Stimulated activated CD8-positive, alpha-beta memory T cell treated with anti-CD3 and anti-CD28 coated beads, Interleukin-2, amount 100 ng/mL, for 1 hour (primary cell): Measurements from ENCODE around the gene PCSK5.

Experiments used
- DNase-seq, 2 donors: peaks; one replicate each; pipeline ENCODE4 v3.0.0-alpha.2; 2020; ENCODE audit warnings: low read depth in 2 of 2

PCSK5 gene

DNA sequence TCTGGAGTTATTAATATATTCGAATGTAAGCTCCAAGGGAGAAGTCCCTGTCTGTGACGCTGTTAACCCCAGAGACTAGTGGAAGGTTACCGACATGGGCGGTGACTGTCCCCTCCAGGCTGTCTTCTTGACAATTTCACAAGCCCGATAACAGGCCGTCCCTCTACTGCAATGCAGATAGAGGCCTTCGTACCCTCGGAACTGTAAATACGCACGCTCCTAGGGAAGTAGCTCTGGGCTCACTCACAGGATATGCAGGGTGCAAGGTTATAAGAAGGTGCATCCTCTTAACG lies 504.4 kb downstream of the PCSK5 start:
- DNase-seq: peak in 1 of 2 donors; percentile 28

DNA sequence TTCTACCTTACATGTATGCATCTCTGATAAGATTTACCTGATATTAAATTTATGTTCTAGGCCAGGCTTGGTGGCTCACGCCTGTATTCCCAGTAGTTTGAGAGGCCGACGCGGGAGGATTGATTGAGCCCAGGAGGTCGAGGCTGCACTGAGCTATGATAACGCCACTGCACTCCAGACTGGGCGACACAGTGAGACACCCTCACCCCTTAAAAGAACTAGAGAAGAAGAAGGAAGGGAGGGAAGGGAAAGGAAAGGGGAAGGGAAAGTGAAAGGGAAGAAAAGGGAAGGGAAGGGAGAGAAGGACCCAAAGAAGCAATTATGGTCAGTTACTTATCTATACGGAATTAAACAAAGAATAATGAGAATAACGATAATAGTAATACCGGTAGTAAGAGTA lies 504.9 kb downstream of the PCSK5 start:
- DNase-seq: no peak

DNA sequence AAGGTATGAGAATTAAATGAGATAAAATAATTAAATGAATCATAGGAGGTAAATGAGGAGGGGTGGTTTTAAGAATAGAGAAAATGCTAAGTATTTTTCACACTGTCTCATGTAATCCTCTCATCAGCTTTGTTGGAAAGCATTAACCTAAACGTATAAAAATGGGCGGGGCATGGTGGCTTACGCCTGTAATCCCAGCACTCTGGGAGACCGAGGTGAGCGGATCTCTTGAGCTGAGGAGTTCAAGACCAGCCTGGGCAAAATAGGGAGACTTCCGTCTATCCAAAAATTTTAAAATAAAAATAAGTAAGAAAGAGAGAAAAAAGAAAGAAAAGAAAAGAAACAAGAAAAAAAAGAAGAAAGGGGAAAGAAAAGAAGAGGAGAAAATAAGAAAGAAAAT lies 505.7 kb downstream of the PCSK5 start:
- no peak for DNase-seq

DNA sequence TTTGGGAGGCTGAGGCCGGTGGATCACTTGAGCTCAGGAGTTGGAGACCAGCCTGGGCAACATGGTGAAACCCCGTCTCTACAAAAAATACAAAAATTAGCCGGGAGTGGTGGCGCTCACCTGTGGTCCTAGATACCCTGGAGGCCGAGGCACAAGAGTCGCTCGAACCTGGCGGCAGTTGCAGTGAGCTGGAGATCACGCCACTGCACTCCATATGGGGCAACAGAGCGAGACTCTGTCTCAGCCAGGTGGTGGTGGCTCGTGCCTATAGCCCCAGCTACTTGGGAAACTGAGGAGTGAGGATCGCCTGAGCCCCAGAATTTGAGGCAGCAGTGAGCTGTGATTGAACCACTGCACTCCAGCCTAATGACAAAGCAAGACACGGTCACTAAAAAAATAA lies 506.1 kb downstream of the PCSK5 start:
- no peak for DNase-seq

DNA sequence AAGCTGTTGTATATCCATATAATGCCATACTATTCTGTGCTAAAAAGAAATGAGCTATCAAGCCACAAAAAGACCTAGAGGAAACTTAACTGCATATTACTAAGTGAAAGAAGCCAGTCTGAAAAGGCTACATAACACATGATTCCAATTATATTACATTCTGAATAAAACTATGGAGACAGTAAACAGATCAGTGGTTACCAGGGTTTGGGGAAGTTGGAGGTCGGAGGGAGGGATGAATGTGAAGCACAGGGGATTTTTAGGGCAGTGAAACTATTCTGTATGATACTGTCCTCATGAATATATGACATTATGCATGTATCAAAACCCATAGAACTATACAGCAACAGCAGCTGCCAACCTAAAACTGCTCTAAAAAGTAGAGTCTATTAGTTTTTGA lies 509.4 kb downstream of the PCSK5 start:
- no peak for DNase-seq

DNA sequence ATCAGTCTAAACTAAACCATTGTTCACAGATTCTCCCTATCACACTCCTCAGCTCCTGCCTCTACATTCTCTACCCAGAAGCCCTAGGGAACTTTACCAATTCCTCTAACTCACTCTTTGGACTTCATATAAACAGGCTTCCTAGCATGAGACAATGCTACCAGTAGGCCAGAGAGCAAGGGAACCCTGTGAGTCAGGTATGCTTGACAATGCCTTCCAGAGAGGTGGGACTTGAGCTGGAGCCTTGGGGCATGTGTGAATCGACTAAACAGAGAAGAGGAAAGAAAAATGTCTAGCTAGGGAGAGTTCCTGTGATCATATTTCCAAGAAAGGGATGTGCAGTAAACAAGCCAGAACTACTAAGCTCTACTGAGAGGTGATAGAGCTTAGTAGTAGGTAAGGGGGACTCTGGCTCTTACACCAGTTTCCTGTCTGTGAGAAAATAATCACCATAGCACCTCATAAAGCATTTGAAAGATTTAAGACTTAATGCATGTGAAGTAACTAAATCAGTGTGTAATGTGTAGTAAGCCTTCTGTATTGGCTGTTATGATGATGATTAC lies 510.1 kb downstream of the PCSK5 start:
- DNase-seq: no peak

DNA sequence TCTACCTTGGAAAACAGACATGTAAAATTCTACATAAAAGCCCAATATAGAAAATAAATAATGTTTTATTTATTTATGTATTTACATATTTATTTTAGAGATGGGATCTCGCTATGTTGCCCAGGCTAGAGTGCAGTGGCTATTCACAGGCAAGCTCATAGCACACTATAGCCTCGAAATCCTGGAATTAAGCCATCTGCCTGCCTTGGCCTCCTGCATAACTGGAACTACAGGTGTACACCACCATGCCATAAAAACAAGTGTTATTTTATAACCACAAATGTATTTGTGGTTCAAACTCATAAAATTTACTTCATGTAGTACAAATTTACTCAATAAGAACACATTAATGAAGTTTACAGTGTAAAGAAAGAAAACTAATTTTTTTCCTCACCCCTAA lies 510.7 kb downstream of the PCSK5 start:
- no peak for DNase-seq

DNA sequence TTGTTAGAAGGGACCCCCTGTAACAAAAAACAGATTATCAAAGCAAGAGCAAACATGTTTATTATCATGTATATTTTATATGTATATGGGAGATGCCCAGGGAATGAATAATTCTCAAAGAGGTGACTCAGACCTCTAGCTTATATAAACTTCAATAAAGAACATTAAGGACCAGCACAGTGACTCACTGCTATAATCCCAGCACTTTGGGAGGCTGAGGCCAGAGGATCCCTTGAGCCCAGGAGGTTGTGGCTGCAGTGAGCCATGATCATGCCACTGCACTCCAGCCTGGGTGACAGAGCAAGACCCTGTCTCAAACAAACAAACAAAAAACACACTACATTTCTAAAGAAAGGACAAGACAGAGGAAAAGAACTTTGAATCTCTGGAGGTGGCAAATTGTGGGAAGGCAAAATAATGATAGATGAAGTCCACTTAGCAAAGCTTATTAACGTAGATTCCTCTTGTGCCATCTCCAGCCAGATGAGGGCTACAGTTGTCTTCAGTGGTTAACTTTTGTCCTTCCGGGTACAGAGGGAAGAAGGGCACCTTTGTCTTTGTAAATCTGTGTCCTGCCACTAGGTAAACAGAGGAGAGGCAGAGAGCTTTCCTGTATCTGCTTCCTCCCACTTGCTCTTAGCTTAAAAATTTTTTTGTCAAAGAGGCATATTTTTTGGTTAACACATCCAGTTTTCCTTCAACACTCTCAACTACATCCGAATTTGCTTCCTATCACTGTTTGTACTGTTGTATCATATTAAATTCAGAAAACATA lies 511.3 kb downstream of the PCSK5 start:
- DNase-seq: no peak

DNA sequence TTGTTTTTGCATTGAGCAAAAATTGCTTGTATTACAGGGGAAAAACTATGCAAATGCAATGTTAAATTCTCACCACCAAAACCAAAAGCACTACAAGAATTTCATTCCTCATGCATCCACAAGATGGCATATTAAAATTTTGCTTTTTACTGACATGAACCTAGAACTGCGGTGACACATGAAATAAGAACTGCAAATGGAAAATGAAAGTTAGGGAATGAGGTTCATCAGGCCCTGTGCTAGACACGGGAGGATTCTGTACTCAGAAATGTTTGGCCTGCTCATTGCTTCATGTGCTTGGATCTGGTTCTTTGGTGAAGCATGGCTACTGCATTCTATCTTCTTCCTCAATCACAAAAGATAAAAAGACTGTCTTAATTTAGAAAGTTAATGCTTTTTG lies 512.9 kb downstream of the PCSK5 start:
- DNase-seq: no peak

DNA sequence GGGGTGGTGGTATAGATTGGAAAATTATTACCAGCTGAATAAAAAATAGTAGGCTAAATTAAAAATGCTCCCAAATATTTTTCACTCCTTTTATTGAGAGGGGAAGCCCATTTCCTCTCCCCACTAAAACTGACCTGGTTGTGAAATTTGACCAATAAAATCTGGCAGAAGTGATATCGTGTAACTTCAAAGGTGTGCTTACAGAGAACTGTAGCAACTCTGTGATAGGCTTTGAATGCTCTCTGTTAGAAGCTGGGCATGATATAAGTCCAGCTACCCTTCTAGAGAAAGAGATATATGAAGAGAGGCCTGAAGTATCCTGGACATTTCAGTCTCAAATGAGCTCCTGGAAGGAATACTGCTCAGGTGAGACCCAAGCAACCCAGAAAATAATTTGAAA lies 513.9 kb downstream of the PCSK5 start:
- no peak for DNase-seq

DNA sequence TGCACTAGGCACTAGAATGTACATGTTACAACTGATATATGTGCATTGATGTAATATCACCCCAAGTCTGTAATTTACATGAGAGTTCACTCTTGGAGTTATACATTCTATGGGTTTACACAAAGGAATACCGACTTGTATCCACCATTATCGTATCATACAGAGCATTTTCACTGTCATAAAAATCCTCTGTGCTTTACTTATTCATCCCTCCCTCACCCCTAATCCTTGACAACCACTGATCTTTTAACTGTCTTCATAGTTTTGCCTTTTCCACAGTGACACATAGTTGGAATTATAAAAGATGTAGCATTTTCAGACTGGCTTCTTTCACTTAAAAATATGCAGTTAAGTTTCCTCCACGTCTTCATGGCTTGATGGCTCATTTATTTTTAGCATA lies 514.9 kb downstream of the PCSK5 start:
- no peak for DNase-seq

DNA sequence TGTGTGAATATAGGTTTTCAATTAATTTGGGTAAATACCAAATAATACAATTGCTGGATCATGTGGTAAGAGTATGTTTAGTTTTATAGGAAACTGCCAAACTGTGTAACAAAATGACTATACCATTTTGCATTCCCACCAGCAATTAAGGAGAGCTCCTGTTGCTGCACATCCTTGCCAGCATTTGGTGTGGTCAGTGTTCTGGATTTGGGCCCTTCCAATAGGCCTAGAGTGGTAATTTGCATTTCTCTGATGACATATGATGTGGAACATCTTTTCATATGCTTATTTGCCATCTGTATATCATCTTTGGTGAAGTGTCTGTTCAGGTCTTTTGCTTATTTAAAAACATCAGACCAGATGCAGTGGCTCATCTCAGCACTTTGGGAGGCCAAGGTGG lies 515.4 kb downstream of the PCSK5 start:
- DNase-seq: no peak
